Activated naive CD8-positive, alpha-beta T cell (primary cell): ENCODE measurements around the gene NAT9.

Source experiments
- H3K27ac Mint-ChIP-seq: one replicate; pipeline ENCODE4 v1.8.0; 2021; ENCODE audit warnings: mixed read lengths
- H3K27me3 Mint-ChIP-seq: one replicate; pipeline ENCODE4 v1.8.0; 2021; ENCODE audit warnings: mixed read lengths
- H3K36me3 Mint-ChIP-seq: one replicate; pipeline ENCODE4 v1.8.0; 2021; ENCODE audit warnings: mixed read lengths
- H3K4me1 Mint-ChIP-seq: one replicate; pipeline ENCODE4 v1.8.0; 2021; ENCODE audit warnings: low read depth, mixed read lengths
- H3K4me3 Mint-ChIP-seq: one replicate; pipeline ENCODE4 v1.8.0; 2021; ENCODE audit warnings: mild to moderate bottlenecking, mixed read lengths
- H3K9me3 Mint-ChIP-seq: one replicate; pipeline ENCODE4 v1.8.0; 2021; ENCODE audit warnings: low read depth, mixed read lengths

The NAT9 gene

DNA sequence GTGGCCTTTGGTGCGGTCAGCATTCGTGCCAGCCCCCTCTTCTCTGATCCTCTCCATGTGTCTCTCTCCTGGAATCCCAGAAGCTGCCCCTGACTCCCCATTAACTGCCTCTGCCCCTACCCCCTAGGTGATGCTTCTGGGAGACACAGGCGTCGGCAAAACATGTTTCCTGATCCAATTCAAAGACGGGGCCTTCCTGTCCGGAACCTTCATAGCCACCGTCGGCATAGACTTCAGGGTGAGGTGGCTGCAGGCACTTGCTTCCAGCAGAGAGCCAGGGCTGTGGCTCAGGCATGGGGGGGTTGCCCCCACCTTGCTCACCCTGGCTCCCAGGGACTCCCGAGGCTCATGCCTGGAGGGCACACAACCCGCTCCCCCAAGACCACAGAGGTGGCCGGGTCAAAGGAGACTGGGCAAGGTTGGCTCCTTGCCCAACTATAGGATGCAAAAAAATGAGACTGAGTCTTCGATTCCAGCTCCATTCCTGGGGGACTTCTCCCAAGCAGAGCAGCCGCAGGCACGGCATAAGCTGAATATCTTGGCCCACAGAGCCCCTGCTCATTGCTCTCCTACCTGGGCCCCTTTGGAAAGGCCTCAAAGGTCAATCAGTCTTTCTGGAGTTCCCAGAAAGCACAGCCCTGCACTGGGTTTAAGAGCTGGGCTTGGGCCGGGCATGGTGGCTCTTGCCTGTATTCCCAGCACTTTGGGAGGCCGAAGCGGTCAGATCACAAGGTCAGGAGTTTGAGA, 35.3 kb downstream of the NAT9 start:
- Mint-ChIP-seq H3K4me1 (peaks cover 72% of the 10 kb centered on the region), H3K9me3 (no peaks in the 10 kb centered on the region), H3K27ac (peak overlapping the region; percentile 10), H3K27me3 (no peaks in the 10 kb centered on the region), H3K4me3 (no peak overlapping the region), H3K36me3 (no peaks in the 10 kb centered on the region)

DNA sequence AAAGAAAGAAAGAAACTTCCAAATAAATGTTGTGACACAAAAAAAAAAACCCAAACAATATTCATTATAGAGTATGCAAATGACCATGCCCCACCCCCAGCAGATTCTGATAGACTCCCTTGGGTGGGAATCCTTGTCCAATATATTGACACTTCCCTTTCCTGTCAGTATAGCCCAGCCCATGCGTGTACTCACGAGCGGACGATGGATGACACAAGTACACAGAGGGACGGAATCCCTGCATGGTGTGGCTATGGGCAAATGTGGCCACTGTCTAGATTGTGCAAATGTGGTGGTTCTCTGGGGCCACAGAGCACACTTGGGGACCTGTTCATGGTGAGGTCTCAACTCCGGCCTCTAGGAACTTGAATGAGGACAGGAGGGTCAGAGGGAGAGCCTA, 36.0 kb downstream of the NAT9 start:
- Mint-ChIP-seq H3K27me3 (no peaks in the 10 kb centered on the region), H3K36me3 (no peaks in the 10 kb centered on the region), H3K4me3 (no peak overlapping the region), H3K27ac (peak overlapping the region; percentile 58), H3K4me1 (peaks cover 72% of the 10 kb centered on the region), H3K9me3 (no peaks in the 10 kb centered on the region)

DNA sequence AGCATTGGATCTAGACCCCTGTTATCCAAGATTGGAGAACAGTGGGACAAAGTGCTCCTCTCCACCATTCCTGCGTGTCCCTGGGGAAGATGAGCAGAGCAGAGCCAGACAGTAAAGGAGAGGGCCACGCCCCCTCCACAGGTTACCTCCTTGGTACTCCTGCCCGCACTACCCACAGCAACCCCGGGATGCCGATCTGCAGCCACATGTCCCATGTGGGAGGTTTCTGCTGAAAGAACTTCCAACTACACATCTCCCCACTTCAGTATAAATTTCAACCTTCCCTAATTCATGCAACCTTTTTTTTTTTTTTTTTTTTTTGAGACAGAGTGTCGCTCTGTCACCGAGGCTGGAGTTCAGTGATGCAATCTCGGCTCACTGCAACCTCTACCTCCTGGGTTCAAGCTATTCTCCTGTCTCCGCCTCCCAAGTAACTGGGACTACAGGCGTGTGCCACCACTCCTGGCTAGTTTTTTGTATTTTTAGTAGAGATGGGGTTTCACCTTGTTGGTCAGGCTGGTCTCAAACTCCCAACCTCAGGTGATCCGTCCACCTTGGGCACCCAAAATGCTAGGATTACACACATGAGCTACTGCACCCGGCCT, 36.8 kb downstream of the NAT9 start:
- H3K9me3 Mint-ChIP-seq: no peaks in the 10 kb centered on the region
- peak overlapping the region; percentile 85 for H3K4me3 Mint-ChIP-seq
- H3K27me3 Mint-ChIP-seq: no peaks in the 10 kb centered on the region
- peaks cover 68% of the 10 kb centered on the region for H3K4me1 Mint-ChIP-seq
- no peaks in the 10 kb centered on the region for H3K36me3 Mint-ChIP-seq
- peak overlapping the region; percentile 81 for H3K27ac Mint-ChIP-seq

DNA sequence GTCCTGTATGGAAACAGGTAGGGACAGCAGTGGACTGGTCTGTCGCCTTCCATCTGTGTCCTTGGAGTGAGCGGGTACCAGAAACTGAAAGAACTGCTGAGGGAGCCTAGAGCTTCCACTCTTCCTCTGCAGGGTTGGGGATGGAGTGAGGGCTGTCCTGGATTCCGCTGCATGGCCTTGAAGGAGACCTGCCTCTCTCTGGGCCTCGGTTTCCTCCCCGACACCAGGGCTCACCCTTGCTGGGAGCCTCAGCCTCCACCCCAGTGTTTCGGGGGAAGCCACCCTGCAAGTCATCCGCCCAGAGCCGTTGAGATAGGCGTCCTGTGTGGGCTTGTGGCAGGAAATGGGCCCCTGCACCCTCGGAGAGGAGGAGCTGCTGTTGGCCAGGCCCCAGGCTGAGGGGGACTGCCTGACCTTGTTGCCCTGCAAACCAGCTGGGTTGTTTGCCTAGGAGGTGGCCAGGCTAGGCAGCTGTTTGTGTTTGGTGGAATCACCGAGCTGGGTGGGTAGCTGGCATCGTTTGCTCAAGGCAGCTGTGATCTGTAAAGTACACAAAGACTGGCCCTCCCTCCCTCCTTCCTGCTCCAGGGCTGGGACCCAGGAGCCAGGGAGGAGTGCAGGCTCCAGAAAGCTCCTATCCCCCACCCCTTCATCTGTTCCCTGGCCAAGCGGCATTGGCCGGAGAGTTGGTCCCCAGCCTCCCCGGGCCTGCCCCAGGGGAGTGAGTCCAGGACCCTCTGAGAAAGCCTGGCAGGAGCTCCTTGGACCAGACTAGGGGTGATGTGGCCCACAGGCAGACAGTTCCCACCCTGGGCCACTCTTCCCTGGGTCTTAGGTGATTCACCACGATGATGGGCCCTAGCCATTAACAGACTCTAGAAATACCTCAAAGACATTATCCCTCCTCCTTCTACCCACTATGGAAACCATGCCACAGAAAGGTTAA, 37.8 kb downstream of the NAT9 start:
- H3K27ac Mint-ChIP-seq: peak overlapping the region; percentile 86
- H3K36me3 Mint-ChIP-seq: no peaks in the 10 kb centered on the region
- H3K9me3 Mint-ChIP-seq: no peaks in the 10 kb centered on the region
- H3K27me3 Mint-ChIP-seq: no peaks in the 10 kb centered on the region
- H3K4me3 Mint-ChIP-seq: peak overlapping the region; percentile 85
- H3K4me1 Mint-ChIP-seq: peaks cover 58% of the 10 kb centered on the region

DNA sequence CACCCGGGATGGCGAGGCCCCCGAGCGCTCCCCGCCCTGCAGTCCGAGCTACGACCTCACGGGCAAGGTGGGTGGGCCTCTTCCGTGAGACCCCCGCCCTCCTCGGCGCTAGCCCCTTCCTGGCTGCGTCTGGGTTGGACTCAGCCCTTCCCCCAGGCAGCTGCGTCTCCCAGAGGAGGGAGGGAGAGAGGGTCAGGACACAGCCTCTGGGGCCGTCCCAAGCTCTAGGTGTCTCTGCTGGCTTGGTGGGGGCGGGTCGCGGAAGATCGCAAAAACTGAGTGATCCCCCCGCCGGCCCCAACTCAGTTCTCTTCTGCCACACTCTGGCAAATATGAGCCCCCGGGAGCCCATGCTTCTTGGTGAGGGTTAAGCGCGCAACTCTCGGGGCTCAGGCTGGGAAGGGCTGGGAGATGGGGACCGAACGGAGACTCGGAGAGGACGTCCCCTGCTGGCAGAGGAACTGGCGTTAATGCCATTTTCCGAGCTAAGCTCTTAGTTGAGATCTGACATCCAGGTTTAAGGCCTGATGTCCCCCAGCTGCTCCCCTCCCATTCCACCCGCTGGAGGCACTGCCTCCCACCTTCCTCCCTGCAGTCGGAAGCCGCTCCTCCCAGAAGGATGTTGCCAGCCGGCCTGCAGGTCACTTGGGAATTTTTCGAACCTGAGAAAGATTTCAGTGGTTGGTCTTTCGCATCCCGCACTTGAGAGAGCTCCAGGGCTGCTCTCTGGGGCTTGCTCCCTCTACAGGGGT, 38.7 kb downstream of the NAT9 start:
- Mint-ChIP-seq H3K27me3 (no peaks in the 10 kb centered on the region), H3K36me3 (no peaks in the 10 kb centered on the region), H3K9me3 (no peaks in the 10 kb centered on the region), H3K4me1 (peaks cover 50% of the 10 kb centered on the region), H3K4me3 (peak overlapping the region; percentile 85), H3K27ac (peak overlapping the region; percentile 86)

DNA sequence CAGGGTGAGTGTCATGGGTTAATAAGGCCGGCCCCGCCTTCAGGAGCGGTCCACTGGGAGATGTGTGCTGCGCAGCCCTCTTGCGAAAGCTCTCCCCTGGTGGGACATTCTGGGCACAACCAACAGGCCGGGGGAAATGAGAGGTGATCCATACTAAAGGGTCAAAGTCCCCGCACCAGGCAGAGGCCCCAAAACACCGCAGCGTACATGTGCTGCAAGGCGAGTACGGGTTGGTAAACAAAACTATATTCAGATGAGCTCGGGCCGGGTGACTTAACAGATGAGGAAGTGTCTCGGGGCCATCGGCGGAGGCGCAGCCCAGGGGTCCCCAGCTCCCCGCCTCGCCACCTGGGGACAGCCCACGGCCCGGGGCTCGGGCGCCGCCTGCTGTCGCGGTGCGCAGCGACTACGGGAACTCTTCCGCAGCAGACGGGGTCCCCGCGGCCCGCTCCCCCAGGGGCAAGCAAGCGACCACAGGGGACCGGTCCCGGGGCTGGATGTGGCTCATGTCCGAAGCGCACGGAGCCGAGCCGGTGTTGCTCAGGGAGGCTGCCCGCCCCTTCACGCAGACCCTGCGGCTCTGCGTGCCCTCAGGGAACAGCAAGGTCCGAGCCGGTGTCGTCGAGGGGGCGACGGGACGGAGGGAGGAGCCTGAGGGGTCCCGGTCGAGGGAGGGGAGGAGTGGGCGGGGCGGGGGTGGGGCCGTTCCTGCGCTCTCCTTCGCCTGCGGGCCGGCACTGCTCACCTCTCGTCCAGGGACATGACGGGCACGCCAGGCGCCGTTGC, 39.4 kb downstream of the NAT9 start, which contains the start of gene RAB37:
Gene RAB37, plus strand, starts transcription at position 744 of the 786 bp plus-strand sequence. Its CDS starts 17 bp downstream, at position 761.
- Mint-ChIP-seq H3K4me1 (peaks cover 42% of the 10 kb centered on the region), H3K9me3 (no peaks in the 10 kb centered on the region), H3K4me3 (peak within 1 kb of the TSS; percentile 85), H3K36me3 (no peaks in the 10 kb centered on the region), H3K27me3 (no peaks in the 10 kb centered on the region), H3K27ac (peak within 1 kb of the TSS; percentile 86)

DNA sequence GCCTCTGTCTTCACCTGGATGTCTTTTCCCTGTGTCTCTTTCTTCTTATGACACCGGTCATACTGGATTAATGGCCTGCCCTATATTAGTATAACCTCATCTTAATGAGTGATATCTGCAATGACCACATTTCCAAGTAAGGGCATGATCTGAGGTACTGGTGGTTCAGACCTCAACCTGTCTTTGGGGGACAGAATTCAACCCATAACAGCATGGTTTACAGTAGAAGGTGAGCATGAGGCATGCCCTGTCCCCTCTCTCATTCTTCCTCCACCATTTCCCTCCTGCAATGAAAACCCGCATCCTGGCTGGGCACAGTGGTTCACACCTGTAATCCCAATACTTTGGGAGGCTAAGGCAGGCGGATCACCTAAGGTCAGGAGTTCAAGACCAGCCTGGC, 41.9 kb downstream of the NAT9 start:
- Mint-ChIP-seq H3K4me1 (peaks cover 32% of the 10 kb centered on the region), H3K27ac (no peak overlapping the region), H3K4me3 (no peak overlapping the region), H3K27me3 (no peaks in the 10 kb centered on the region), H3K36me3 (no peaks in the 10 kb centered on the region), H3K9me3 (no peaks in the 10 kb centered on the region)

DNA sequence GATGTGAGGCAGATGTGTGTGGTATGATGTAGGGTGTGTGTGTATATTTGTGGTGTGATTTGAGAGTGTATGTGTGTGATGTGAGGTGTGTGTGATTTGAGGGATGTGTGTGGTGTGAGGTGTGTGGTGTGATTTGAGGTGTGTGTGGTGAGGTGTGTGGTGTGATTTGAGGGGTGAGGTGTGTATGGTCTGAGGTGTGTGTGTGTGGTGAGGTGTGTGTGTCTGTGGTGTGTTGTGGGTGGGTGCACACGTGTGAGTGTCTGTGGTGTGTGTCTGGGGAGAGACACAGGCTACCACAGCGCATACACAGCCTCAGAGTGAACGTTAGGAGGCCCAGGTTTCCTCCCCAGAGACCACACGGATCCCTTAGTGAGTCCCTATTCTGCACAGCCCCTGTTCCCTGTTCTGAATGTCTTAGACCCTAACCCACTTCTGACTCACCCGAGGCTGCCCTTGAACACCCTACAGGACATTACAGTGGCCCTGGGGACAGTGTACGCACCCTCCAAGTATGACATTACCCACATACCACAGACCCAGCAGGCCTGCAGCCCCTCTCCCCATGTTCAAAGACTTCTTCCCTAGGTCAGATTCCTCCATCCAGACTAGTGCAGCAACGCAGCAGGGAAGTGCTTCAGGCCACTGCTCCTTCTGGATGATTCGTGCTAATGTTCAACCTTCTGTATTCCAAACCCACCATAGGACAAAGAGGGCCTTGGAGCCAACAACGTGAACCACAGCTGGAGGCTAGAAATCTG, 42.6 kb downstream of the NAT9 start:
- Mint-ChIP-seq H3K4me3 (no peak overlapping the region), H3K36me3 (no peaks in the 10 kb centered on the region), H3K27me3 (no peaks in the 10 kb centered on the region), H3K27ac (no peak overlapping the region), H3K9me3 (no peaks in the 10 kb centered on the region), H3K4me1 (peaks cover 26% of the 10 kb centered on the region)

DNA sequence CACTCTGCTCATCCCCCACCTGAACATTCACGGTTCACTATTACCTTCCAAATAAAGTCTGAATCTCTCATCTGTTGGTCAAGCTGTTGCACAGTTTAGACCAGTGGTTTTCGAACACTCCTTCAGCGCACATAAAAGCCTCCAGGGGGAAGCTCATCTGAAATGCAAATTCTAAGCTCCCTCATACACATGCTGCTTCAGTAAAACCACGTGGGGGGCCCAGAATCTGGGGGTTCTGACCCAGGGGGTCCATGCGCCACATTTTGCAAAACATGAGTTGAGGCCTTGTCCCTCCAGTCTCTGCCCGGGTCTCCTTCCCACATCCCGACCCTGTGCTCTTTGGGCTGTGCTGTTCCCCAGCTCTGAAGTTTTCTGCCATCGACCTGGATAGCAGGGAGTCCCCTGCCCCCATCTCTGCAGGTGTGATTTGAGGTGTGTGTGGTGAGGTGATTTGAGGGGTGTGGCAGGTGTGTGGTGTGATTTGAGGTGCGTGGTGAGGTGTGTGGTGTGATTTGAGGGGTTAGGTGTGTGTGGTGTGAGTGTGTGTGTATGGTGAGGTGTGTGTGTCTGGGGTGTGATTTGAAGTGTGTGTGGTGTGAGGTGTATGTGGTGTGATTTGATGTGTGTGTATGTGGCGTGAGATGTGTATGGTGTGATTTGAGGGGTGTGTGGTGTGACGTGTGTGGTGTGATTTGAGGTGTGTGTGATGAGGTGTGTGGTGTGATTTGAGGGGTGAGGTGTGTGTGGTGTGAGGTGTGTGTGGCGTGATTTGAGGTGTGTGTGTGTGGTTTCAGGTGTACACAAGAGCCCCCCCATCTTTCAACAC, 43.9 kb downstream of the NAT9 start:
- no peak overlapping the region for H3K4me3 Mint-ChIP-seq
- H3K27me3 Mint-ChIP-seq: no peaks in the 10 kb centered on the region
- no peaks in the 10 kb centered on the region for H3K36me3 Mint-ChIP-seq
- no peak overlapping the region for H3K27ac Mint-ChIP-seq
- H3K9me3 Mint-ChIP-seq: no peaks in the 10 kb centered on the region
- H3K4me1 Mint-ChIP-seq: peaks cover 14% of the 10 kb centered on the region

DNA sequence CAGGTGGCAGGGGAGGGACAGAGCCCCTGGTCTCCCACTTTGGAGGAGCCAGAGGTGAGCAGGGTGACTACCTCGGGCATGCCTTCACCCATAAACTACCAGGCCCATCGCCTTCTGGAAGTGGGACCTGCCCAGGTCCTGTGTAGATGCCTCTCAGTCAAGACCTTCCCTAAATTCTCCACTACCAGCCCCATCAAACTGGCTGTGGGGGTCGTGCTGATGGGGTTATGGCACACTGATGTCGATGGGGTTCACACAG, 44.9 kb downstream of the NAT9 start:
- Mint-ChIP-seq H3K4me3 (no peak overlapping the region), H3K27me3 (no peaks in the 10 kb centered on the region), H3K4me1 (peaks cover 11% of the 10 kb centered on the region), H3K27ac (no peak overlapping the region), H3K36me3 (no peaks in the 10 kb centered on the region), H3K9me3 (no peaks in the 10 kb centered on the region)

DNA sequence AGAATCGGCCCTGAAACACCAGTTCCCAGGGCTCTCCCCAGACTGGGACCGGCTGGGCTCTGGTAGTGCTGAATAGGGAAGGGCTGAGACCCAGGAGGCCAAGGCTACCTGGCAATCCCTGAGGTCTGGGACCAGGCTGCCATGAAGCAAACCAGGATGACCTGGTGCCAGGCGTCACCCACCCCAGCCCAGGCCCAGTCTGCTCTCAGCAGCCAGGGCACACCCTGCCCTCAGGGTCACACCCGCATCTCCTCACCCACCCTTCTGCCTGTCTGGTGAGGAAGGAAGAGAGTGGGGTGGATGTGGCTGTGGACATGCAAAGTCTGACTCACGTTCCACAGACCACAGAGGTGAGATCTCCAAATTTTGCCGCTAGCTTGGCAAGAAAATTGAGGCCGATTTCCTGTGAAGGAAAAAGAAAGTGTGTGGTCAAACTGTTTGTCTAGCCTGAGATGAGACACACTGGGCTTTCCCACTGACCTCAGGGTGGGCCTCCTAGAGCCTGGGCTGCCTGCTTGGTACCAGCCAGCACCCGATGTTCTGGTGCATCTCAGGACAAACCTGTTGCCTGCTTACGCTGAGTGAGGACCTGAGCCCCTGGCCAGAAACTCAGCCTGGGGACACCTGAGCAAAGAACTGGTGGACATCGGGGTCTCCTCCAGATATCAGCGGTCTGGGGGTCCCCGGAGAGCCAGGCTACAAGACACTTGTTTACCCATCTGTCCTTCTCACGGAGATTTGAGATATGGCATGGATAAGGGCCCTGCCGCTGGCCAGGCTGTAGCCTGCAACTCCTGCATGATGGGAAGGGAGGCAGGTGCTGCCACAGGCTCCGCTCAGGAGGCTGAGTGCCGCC, 45.4 kb downstream of the NAT9 start:
- Mint-ChIP-seq H3K36me3 (no peaks in the 10 kb centered on the region), H3K27me3 (no peaks in the 10 kb centered on the region), H3K4me1 (peaks cover 11% of the 10 kb centered on the region), H3K9me3 (no peaks in the 10 kb centered on the region), H3K27ac (no peak overlapping the region), H3K4me3 (no peak overlapping the region)

DNA sequence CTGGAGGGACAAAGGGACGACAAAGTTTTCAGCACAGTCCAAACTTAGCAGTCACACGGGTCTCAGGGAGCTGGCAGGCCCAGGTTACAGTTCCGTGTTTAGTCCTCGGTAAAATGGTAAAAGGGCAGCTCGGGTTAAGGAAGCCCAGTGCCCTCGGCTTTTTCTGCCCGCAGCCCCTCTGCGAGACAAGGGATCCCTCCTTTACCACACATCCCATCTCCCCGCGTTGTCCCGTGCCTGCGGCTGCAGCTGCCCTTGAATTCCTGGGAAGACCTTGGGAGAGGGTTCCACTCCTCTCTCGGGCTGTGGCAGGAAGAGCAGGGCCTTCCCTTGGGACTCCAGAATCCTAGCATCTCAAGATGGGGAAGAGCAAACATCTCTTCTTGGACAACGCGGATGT, 46.3 kb downstream of the NAT9 start:
- Mint-ChIP-seq H3K4me3 (no peak overlapping the region), H3K36me3 (no peaks in the 10 kb centered on the region), H3K27ac (no peak overlapping the region), H3K9me3 (no peaks in the 10 kb centered on the region), H3K4me1 (peaks cover 11% of the 10 kb centered on the region), H3K27me3 (no peaks in the 10 kb centered on the region)
